ENCODE results near the gene KBTBD13. TPM values are rescaled to one million over a fixed set of nuclear protein-coding genes. Genes with fewer than 3 reads are reported as not detected.

KBTBD13 gene
- total and polyA plus RNA-seq, 12 donors, result not detected

- Histone ChIP-seq H3K27me3 (no peaks in the 10 kb centered on the region), H3K9me3 (replicated peaks in 1 of 3) (no peaks in the 10 kb centered on the region), H3K4me3 (no peak overlapping the region), H3K36me3 (replicated peaks in 1 of 2) (peaks cover 0 to 81% of the 10 kb centered on the region in 2 donors), H3K27ac (no peak overlapping the region), H3K4me1 (replicated peaks in 1 of 2) (no peaks in the 10 kb centered on the region)
- no peak for DNase-seq
- WGBS, 4 donors, result 82 to 89% (median 84%) methylated on average over 5 of the region's 5 CpGs
- intact Hi-C loops (cut with DNase I), result no loop called here
- TF ChIP-seq CTCF (IDR thresholded peaks at IDR 0.05) (no peak), POLR2A (IDR thresholded peaks at IDR 0.05) (no peak)
Measured at GRCh38 chr15:65115542-65115941, 39.0 kb downstream of the KBTBD13 start.

Small RNA genes lying within 50 kb of the gene (small RNA-seq; reads per million reads assigned to genes)
- 0 reads per million in 2 donors for gene AC013553.1

Other genes starting within 250 kb of the KBTBD13 start
- 10 to 100 TPM; 11.7 to 62.9 (median 49.5) TPM for gene PLEKHO2, start 234.8 kb upstream of the KBTBD13 start, total RNA-seq
- 10 to 100 TPM; 20.4 to 49.3 (median 33.7) TPM for gene PLEKHO2, start 234.8 kb upstream of the KBTBD13 start, polyA plus RNA-seq
- gene ANKDD1A, start 164.8 kb upstream of the KBTBD13 start, total RNA-seq, result 10 to 100 TPM in 8 of 9 donors, 1 to 10 TPM in 1; 7.0 to 41.7 (median 31.2) TPM
- gene ANKDD1A, start 164.8 kb upstream of the KBTBD13 start, polyA plus RNA-seq, result 10 to 100 TPM; 13.0 to 29.7 (median 23.0) TPM
- gene SPG21, start 86.8 kb upstream of the KBTBD13 start, total RNA-seq, result 100 to 1,000 TPM in 3 of 9 donors, 10 to 100 TPM in 6; 67.7 to 121 (median 93.4) TPM
- gene SPG21, start 86.8 kb upstream of the KBTBD13 start, polyA plus RNA-seq, result 10 to 100 TPM; 51.1 to 89.5 (median 58.4) TPM
- gene MTFMT, start 47.1 kb upstream of the KBTBD13 start, total RNA-seq, result 10 to 100 TPM; 14.8 to 42.8 (median 17.8) TPM
- gene MTFMT, start 47.1 kb upstream of the KBTBD13 start, polyA plus RNA-seq, result 10 to 100 TPM in 1 of 3 donors, 1 to 10 TPM in 2; 5.2 to 11.2 (median 6.4) TPM
- gene SLC51B, start 31.4 kb upstream of the KBTBD13 start, total RNA-seq, result 1 to 10 TPM in 1 of 9 donors, under 1 TPM in 5, not detected in 3; 0.32 to 2.6 (median 0.62) TPM
- 1 to 10 TPM in 2 of 3 donors, under 1 TPM in 1; 0.40 to 3.1 (median 1.5) TPM for gene SLC51B, start 31.4 kb upstream of the KBTBD13 start, polyA plus RNA-seq
- gene RASL12, start 8.8 kb upstream of the KBTBD13 start, total RNA-seq, result 1 to 10 TPM; 1.3 to 9.2 (median 2.7) TPM
- 1 to 10 TPM; 1.4 to 7.0 (median 4.3) TPM for gene RASL12, start 8.8 kb upstream of the KBTBD13 start, polyA plus RNA-seq
- gene UBAP1L, start 38.5 kb downstream of the KBTBD13 start, total RNA-seq, result 1 to 10 TPM in 7 of 9 donors, under 1 TPM in 2; 0.48 to 5.6 (median 2.9) TPM
- gene UBAP1L, start 38.5 kb downstream of the KBTBD13 start, polyA plus RNA-seq, result 10 to 100 TPM in 1 of 3 donors, 1 to 10 TPM in 2; 1.1 to 34.9 (median 5.7) TPM
- gene PDCD7, start 57.1 kb downstream of the KBTBD13 start, total RNA-seq, result 100 to 1,000 TPM in 1 of 9 donors, 10 to 100 TPM in 8; 12.9 to 121 (median 21.2) TPM
- 10 to 100 TPM in 2 of 3 donors, 1 to 10 TPM in 1; 9.8 to 18.7 (median 17.3) TPM for gene PDCD7, start 57.1 kb downstream of the KBTBD13 start, polyA plus RNA-seq
- gene CLPX, start 108.6 kb downstream of the KBTBD13 start, total RNA-seq, result 10 to 100 TPM; 34.3 to 70.7 (median 50.1) TPM
- gene CLPX, start 108.6 kb downstream of the KBTBD13 start, polyA plus RNA-seq, result 10 to 100 TPM; 10.4 to 69.1 (median 11.3) TPM
- gene CILP, start 134.7 kb downstream of the KBTBD13 start, total RNA-seq, result 1 to 10 TPM in 4 of 9 donors, under 1 TPM in 5; 0.39 to 2.7 (median 0.96) TPM
- 1 to 10 TPM in 1 of 3 donors, under 1 TPM in 2; 0.68 to 1.4 (median 0.97) TPM for gene CILP, start 134.7 kb downstream of the KBTBD13 start, polyA plus RNA-seq
- 10 to 100 TPM in 8 of 9 donors, 1 to 10 TPM in 1; 9.9 to 18.1 (median 15.0) TPM for gene PARP16, start 210.1 kb downstream of the KBTBD13 start, total RNA-seq
- gene PARP16, start 210.1 kb downstream of the KBTBD13 start, polyA plus RNA-seq, result 10 to 100 TPM in 1 of 3 donors, 1 to 10 TPM in 2; 7.8 to 15.3 (median 8.6) TPM
- gene RNU5A-1, start 219.3 kb downstream of the KBTBD13 start, total RNA-seq, result 100 to 1,000 TPM in 1 of 9 donors, not detected in 8; 428 TPM
- not detected for gene RNU5A-1, start 219.3 kb downstream of the KBTBD13 start, polyA plus RNA-seq
- gene RNU5B-1, start 227.9 kb downstream of the KBTBD13 start, total RNA-seq, result 1,000 to 10,000 TPM in 1 of 9 donors, 10 to 100 TPM in 2, not detected in 6; 27.3 to 1,349 (median 29.8) TPM
- not detected for gene RNU5B-1, start 227.9 kb downstream of the KBTBD13 start, polyA plus RNA-seq